Peyer's patch (tissue), 4 donors: ENCODE results near the gene SPOCK2.

ENCODE experiments used
- POLR2A ChIP-seq, 2 donors: fragments of 450-650 bp; IDR thresholded peaks; one replicate each; pipeline ENCODE4 v1.5.1; 2017; ENCODE audit warnings: antibody characterized with exemption in 2 of 2, mild to moderate bottlenecking in 2 of 2, moderate library complexity in 2 of 2
- TF ChIP-seq, protein P1 (sequence below), 6 experiments: fragments of 450-650 bp in 4 of 6; fragments of 200-600 bp in 2 of 6; sonication (generic) in 1 of 6; IDR thresholded peaks; one replicate each; pipeline ENCODE4 v1.5.1; 2017 to 2019; ENCODE audit warnings: antibody characterized with exemption in 6 of 6, mild to moderate bottlenecking in 3 of 6, moderate library complexity in 1 of 6

DNA sequence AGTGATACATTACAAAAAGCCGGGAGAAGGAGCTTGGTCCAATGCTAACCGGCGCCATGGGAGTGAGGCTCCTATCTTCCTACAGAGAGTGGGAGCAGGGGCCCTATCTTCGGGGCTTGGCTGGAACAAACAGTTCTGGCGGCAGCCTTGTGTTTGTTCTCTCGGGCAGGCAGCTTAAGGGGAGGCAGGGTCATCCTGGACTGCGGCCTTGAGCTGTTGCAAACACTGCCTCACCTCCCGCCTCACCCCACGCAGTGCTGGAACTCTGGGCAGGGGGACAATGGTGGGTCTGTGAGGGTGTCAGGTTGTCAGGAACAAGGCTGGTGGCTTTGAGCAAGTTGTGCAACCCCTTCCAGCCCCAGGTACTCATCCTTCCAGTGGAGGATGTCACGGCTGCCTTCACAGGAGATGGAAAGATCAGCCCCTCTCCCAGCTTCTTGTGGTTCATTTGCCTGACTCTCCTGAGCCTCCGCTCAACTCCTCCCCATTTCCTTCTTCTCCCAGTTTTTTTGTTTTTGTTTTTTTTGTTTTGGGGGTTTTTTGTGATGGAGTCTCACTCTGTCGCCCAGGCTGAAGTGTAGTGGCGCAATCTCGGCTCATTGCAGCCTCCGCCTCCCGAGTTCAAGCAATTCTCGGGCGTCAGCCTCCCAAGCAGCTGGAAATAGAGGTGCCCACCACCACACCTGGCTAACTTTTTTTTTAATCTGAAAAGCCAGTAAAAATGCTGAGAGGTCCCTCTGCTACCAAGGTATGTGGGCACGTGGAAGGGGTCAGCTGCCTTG lies 57.4 kb downstream of the SPOCK2 start:
- TF ChIP-seq, protein P1, sequence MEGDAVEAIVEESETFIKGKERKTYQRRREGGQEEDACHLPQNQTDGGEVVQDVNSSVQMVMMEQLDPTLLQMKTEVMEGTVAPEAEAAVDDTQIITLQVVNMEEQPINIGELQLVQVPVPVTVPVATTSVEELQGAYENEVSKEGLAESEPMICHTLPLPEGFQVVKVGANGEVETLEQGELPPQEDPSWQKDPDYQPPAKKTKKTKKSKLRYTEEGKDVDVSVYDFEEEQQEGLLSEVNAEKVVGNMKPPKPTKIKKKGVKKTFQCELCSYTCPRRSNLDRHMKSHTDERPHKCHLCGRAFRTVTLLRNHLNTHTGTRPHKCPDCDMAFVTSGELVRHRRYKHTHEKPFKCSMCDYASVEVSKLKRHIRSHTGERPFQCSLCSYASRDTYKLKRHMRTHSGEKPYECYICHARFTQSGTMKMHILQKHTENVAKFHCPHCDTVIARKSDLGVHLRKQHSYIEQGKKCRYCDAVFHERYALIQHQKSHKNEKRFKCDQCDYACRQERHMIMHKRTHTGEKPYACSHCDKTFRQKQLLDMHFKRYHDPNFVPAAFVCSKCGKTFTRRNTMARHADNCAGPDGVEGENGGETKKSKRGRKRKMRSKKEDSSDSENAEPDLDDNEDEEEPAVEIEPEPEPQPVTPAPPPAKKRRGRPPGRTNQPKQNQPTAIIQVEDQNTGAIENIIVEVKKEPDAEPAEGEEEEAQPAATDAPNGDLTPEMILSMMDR (IDR thresholded peaks at IDR 0.05): no peak
- TF ChIP-seq POLR2A (IDR thresholded peaks at IDR 0.05): no peak
